HFFc6 (cell line): ENCODE results near the gene FYTTD1. TPM values are rescaled to one million over a fixed set of nuclear protein-coding genes. Genes with fewer than 3 reads are reported as not detected.
"Not testable (repeated sequence)": the region's sequence is repeated elsewhere in the genome, so short reads cannot be mapped to it uniquely, and the experiment has no call there.

ENCODE experiments used
- DNase-seq: peaks from one replicate; pipeline ENCODE4 v3.0.0-alpha.2; 2018
- H3K27ac Mint-ChIP-seq: 2 replicates; pipeline ENCODE4 v1.8.0; 2020; ENCODE audit warnings: mild to moderate bottlenecking, mixed read lengths
- H3K27me3 Mint-ChIP-seq: 2 replicates; pipeline ENCODE4 v1.8.0; 2021; ENCODE audit warnings: mild to moderate bottlenecking, moderate library complexity, mixed read lengths; ENCODE audit not compliant: insufficient read depth
- H3K36me3 Mint-ChIP-seq: 2 replicates; pipeline ENCODE4 v1.8.0; 2021; ENCODE audit warnings: low read depth, mixed read lengths
- H3K4me1 Mint-ChIP-seq: 2 replicates; pipeline ENCODE4 v1.8.0; 2020; ENCODE audit warnings: low read depth, mixed read lengths
- H3K4me3 Mint-ChIP-seq: 2 replicates; pipeline ENCODE4 v1.8.0; 2020; ENCODE audit warnings: mild to moderate bottlenecking, moderate library complexity, mixed read lengths
- H3K9me3 Mint-ChIP-seq: 2 replicates; pipeline ENCODE4 v1.8.0; 2020; ENCODE audit warnings: mild to moderate bottlenecking, mixed read lengths
- CTCF ChIP-seq: fragments of 200-600 bp; sonication (generic); IDR thresholded peaks from 2 replicates; pipeline ENCODE4 v1.5.0; 2021; ENCODE audit warnings: antibody characterized with exemption, mild to moderate bottlenecking
- long read RNA-seq: library from polyadenylated mRNA; unstranded; transcript quantifications from one replicate; pipeline ENCODE4 v2.0.0, GENCODE V29; 2019
- total RNA-seq, 6 experiments: library from RNA; stranded (reverse); fragmentation: NEBNext Ultra II Directional; extraction: Animal tissue kit (Norgen Biotek cat#: 25700); gene quantifications; 2 replicates in 1 of 6; 3 replicates in 5 of 6; pipeline ENCODE4 v1.2.3, GENCODE V29; 2021

FYTTD1 gene, protein sequence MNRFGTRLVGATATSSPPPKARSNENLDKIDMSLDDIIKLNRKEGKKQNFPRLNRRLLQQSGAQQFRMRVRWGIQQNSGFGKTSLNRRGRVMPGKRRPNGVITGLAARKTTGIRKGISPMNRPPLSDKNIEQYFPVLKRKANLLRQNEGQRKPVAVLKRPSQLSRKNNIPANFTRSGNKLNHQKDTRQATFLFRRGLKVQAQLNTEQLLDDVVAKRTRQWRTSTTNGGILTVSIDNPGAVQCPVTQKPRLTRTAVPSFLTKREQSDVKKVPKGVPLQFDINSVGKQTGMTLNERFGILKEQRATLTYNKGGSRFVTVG
- total RNA-seq, result 10 to 100 TPM; 53.3 to 71.7 (median 60.9) TPM
- long read RNA-seq, full-length matches to known transcripts, result 65 of 95 reads
- long read RNA-seq, partial matches to known transcripts, result 15 of 95 reads
- long read RNA-seq, other reads (novel, unspliced or antisense), result 15 of 95 reads

GRCh38 chr3:197749601-197750395 lies at the start of gene FYTTD1:
Gene FYTTD1, plus strand, starts transcription at chr3:197749883. Its CDS starts 89 bp downstream, at chr3:197749972.
- H3K27ac Mint-ChIP-seq, result peak within 1 kb of the TSS; percentile 93
- H3K27me3 Mint-ChIP-seq, result peaks cover 3% of the 10 kb centered on the region
- TF ChIP-seq CTCF, result peak; percentile 60
- H3K4me1 Mint-ChIP-seq, result peaks cover 48% of the 10 kb centered on the region
- H3K9me3 Mint-ChIP-seq, result no peaks in the 10 kb centered on the region
- peak; percentile 80 for DNase-seq
- peak within 1 kb of the TSS; percentile 96 for H3K4me3 Mint-ChIP-seq
- H3K36me3 Mint-ChIP-seq, result no peaks in the 10 kb centered on the region; the same call in 1 of the 2 replicates

- no peak overlapping the region for H3K4me3 Mint-ChIP-seq
- no peaks in the 10 kb centered on the region; the same call in 1 of the 2 replicates for H3K27me3 Mint-ChIP-seq
- peaks cover 15% of the 10 kb centered on the region for H3K4me1 Mint-ChIP-seq
- peak overlapping the region; percentile 50 for H3K27ac Mint-ChIP-seq
- peak; percentile 49 for DNase-seq
- H3K36me3 Mint-ChIP-seq, result peaks cover 55% of the 10 kb centered on the region
- H3K9me3 Mint-ChIP-seq, result no peaks in the 10 kb centered on the region
- TF ChIP-seq CTCF, result no peak
Observed at GRCh38 chr3:197700095-197700494, 49.6 kb upstream of the FYTTD1 start.

DNA sequence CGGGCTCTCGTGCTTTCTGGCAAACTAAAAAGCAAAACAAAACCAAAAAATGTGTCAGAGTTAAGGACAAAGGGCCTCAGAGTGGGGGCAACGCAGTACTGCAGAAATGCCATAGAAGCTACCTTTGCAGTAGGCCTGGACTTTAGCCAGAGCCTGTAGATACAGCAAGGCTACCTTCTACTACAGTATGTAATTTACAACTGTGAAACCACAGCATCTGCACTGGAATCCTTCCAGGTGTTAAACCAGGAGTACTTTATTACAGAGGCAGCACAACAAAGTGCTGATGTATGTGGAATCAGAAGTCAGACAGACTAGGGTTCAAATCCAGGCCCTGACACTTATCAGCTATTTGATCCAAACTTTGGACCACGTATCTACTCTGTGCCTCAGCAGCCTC lies 47.8 kb upstream of the FYTTD1 start:
- H3K9me3 Mint-ChIP-seq, result no peaks in the 10 kb centered on the region
- H3K36me3 Mint-ChIP-seq, result peaks cover 49% of the 10 kb centered on the region
- peaks cover 15% of the 10 kb centered on the region for H3K4me1 Mint-ChIP-seq
- TF ChIP-seq CTCF, result no peak
- no peak overlapping the region for H3K4me3 Mint-ChIP-seq
- H3K27ac Mint-ChIP-seq, result peak overlapping the region; percentile 21; the same call in 1 of the 2 replicates
- DNase-seq, result no peak
- H3K27me3 Mint-ChIP-seq, result no peaks in the 10 kb centered on the region; the same call in 1 of the 2 replicates

DNA sequence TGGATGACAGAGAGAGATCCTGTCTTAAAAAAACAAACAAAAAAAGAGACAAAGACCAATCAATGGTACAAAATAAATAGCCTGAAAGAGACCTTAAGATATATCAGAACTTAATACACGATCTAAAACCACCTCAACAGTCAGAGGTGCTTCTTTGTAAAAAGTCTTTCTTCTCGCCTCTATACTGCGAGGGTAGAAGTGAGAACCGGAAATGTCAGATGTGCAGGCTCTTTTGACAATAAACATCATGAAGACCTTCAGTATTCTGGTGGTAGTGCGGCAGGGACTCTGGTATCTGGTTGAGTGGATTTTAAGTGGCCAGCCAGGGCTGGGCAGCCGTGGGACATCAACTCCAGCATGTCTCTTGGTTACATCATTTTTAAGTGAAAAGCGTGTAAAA lies 43.0 kb upstream of the FYTTD1 start:
- no peak for DNase-seq
- Mint-ChIP-seq H3K4me1 (peaks cover 9% of the 10 kb centered on the region), H3K4me3 (no peak overlapping the region), H3K27me3 (no peaks in the 10 kb centered on the region), H3K27ac (no peak overlapping the region), H3K9me3 (no peaks in the 10 kb centered on the region), H3K36me3 (peaks cover 21% of the 10 kb centered on the region)
- TF ChIP-seq CTCF, result no peak

DNA sequence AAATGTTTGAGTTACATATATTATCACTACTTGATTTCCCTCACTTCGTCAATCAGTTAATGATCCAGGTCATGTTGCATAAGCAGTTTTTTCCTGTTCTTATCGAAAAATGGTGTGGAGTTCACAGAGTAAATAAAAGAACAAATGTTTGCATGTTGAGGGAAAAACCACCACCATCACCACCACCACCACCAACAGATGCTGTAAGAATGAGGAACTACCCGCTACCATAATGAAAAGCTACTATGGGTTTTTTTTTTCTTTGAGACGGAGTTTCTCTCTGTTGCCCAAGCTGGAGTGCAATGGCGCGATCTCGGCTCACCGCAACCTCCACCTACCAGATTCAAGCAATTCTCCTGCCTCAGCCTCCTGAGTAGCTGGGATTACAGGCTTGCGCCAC lies 40.5 kb upstream of the FYTTD1 start:
- H3K27me3 Mint-ChIP-seq, result no peaks in the 10 kb centered on the region
- no peaks in the 10 kb centered on the region for H3K9me3 Mint-ChIP-seq
- H3K4me1 Mint-ChIP-seq, result peaks cover 32% of the 10 kb centered on the region
- no peak for DNase-seq
- no peak overlapping the region for H3K4me3 Mint-ChIP-seq
- no peak overlapping the region for H3K27ac Mint-ChIP-seq
- no peak for TF ChIP-seq CTCF
- peaks cover 16% of the 10 kb centered on the region for H3K36me3 Mint-ChIP-seq

DNA sequence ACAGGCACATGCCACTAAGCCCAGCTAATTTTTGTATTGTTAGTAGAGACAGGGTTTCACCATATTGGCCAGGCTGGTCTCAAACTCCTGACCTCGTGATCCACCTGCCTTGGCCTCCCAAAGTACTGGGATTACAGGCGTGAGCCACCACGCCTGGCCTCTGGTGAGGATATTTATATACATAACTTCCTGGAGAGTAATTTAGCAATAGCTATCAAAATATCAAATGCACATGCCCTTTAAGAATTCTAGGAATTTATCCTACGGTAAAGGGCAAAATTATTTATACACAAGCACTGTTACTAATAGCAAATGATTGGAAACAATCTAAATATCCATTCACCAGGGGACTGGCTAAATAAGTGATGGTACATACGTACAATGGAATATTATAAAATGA lies 38.7 kb upstream of the FYTTD1 start:
- Mint-ChIP-seq H3K36me3 (peaks cover 20% of the 10 kb centered on the region), H3K4me1 (peaks cover 45% of the 10 kb centered on the region), H3K27ac (peak overlapping the region; percentile 66)
- DNase-seq, H3K4me3 Mint-ChIP-seq, H3K9me3 Mint-ChIP-seq, H3K27me3 Mint-ChIP-seq: not testable (repeated sequence)
